Natural killer cell (primary cell): ENCODE results near the gene ZNF205. TPM values are rescaled to one million over a fixed set of nuclear protein-coding genes. Genes with fewer than 3 reads are reported as not detected.
A peak's percentile ranks its signal among the peaks of the same experiment; 100 is the strongest.

ENCODE experiments used
- ATAC-seq, 3 donors: fragments of 150-1000 bp in 2 of 3; fragments of 200-7000 bp in 1 of 3; cut with Tn5 transposase; 1 replicate in 1 of 3; 2 replicates in 2 of 3; pipeline ENCODE4 v1.10.0; 2021; ENCODE audit warnings: mild to moderate bottlenecking in 2 of 3, moderate library complexity in 2 of 3
- DNase-seq, 2 donors: peaks; one replicate each; pipeline versions ENCODE4 v3.0.0 to v3.0.0-alpha.2; 2013 to 2021; ENCODE audit warnings: mixed read lengths in 1 of 2
- H3K27ac ChIP-seq: one replicate; pipeline ENCODE4 v1.5.1; 2013; ENCODE audit warnings: mild to moderate bottlenecking, low read length
- H3K27me3 ChIP-seq: one replicate; pipeline ENCODE4 v1.6.1; 2013; ENCODE audit warnings: low read length; ENCODE audit not compliant: control insufficient read depth, insufficient read depth
- H3K36me3 ChIP-seq: one replicate; pipeline ENCODE4 v1.6.1; 2013; ENCODE audit warnings: low read length; ENCODE audit not compliant: control insufficient read depth, insufficient read depth
- H3K4me1 ChIP-seq: one replicate; pipeline ENCODE4 v1.6.1; 2013; ENCODE audit warnings: low read length; ENCODE audit not compliant: control insufficient read depth, insufficient read depth
- H3K4me3 ChIP-seq: one replicate; pipeline ENCODE4 v1.5.1; 2013; ENCODE audit warnings: low read length
- H3K9me3 ChIP-seq: one replicate; pipeline ENCODE4 v1.6.1; 2013; ENCODE audit warnings: low read length; ENCODE audit not compliant: control insufficient read depth, insufficient read depth
- H3K27ac Mint-ChIP-seq, 2 donors: one replicate each; pipeline ENCODE4 v1.8.0; 2022; ENCODE audit warnings: mild to moderate bottlenecking in 2 of 2, mixed read lengths in 2 of 2, moderate library complexity in 1 of 2
- H3K27me3 Mint-ChIP-seq, 2 donors: one replicate each; pipeline ENCODE4 v1.8.0; 2022; ENCODE audit warnings: low read depth in 2 of 2, mixed read lengths in 2 of 2
- H3K36me3 Mint-ChIP-seq: one replicate; pipeline ENCODE4 v1.8.0; 2022; ENCODE audit warnings: mixed read lengths
- H3K4me1 Mint-ChIP-seq, 2 donors: one replicate each; pipeline ENCODE4 v1.8.0; 2022; ENCODE audit warnings: mixed read lengths in 2 of 2
- H3K4me3 Mint-ChIP-seq: one replicate; pipeline ENCODE4 v1.8.0; 2022; ENCODE audit warnings: mild to moderate bottlenecking, moderate library complexity, mixed read lengths
- H3K9me3 Mint-ChIP-seq, 2 donors: one replicate each; pipeline ENCODE4 v1.8.0; 2022; ENCODE audit warnings: mixed read lengths in 2 of 2
- CTCF ChIP-seq: fragments of 200-600 bp; IDR thresholded peaks from one replicate; pipeline ENCODE4 v1.8.0; 2022; ENCODE audit warnings: antibody characterized with exemption
- WGBS: methylation state at CpG from one replicate; pipeline ENCODE4 v1.1.7; 2013; ENCODE audit warnings: missing lambda C conversion rate; ENCODE audit not compliant: insufficient coverage; 5-methylcytosine and 5-hydroxymethylcytosine counted together
- intact Hi-C: fragments of 100-400 bp; cut with micrococcal nuclease; formaldehyde crosslinking; loops from one replicate; pipeline ENCODE4 v1.14.2; 2022
- total RNA-seq, 4 donors: library from RNA; stranded (reverse); fragments of 120-200 nt in 1 of 4; gene quantifications; one replicate each; pipeline versions ENCODE4 v1.2.3 to v1.2.4, GENCODE V29; 2013 to 2022

Gene ZNF205
- total RNA-seq, 3 donors from 2014 or later (not counting 1 experiment from before 2014, with no cell fraction given): 0.16 TPM; not detected in 2

DNA sequence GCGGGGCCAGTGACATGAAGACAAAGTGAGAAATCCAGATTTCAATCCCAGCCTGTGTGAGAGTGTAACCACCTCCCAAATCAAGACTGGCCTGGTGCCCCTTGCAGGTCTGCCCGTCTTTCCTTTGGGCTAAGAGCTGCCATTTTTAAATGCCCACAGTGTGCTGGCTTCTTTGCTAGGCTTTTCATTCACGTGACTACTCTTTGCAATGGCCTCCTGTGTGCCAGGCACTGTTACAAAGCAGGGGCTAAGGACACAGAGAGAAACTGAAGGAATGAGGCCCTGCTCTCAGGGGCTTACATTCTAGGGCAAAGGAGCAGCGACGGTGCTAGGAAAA is 13.0 kb upstream of the ZNF205 start:
- no peak for ATAC-seq
- TF ChIP-seq CTCF: no peak
- no peaks in the 10 kb centered on the region for H3K27me3 Mint-ChIP-seq
- 96% methylated on average over 5 of the region's 5 CpGs for WGBS
- peaks cover 50% of the 10 kb centered on the region for H3K4me1 ChIP-seq
- H3K36me3 ChIP-seq: no peaks in the 10 kb centered on the region
- H3K4me3 ChIP-seq: no peak overlapping the region
- no peak for DNase-seq
- H3K27ac ChIP-seq: no peak overlapping the region
- H3K4me3 Mint-ChIP-seq: no peak overlapping the region
- H3K36me3 Mint-ChIP-seq: no peaks in the 10 kb centered on the region
- H3K27me3 ChIP-seq: no peaks in the 10 kb centered on the region
- intact Hi-C loops: loop anchor here (5.0 kb wide), 1 partner anchor 42 kb away; no protein-coding TSS in a partner anchor
- H3K9me3 ChIP-seq: no peaks in the 10 kb centered on the region
- H3K4me1 Mint-ChIP-seq: peaks cover 26 to 47% of the 10 kb centered on the region in 2 donors
- no peaks in the 10 kb centered on the region for H3K9me3 Mint-ChIP-seq
- H3K27ac Mint-ChIP-seq: peak overlapping the region; percentile 38 to 72

DNA sequence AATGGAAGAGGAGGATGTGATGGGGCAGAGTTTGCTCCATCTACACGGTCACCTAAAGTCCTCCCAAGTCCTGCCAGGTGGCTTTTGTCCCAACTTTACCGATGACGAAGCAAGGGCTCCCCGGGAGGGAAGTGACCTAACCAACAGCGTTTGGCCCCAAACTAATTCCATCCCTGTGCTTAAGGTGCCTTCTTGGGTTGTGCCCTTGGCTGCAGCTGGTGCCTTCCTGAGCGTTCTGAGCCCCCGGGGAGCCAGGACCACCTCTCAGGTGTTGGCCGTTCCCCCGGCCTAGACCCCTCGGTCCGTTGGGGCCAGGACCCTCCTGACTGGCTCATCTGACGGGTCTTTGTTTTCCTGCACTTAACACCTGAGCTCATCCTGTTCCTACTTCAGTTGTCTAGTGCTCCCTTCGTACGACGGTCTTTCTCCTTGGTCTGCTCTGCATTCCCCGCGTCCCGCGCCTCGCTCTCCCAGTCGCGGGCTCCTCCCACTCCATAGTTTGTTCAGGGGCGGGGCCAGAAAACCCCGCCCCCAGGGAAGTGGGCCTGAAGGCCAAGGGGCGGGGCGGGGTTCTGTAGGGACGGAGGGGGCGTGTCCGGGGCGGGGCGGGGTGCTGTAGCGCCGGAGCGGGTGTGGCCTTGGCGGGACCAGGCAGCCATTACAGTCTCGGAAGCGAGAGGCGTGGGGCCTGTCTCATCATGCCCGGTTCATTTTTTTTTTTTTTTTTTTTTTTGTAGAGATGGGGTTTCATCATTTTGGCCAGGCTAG is 12.5 kb upstream of the ZNF205 start:
- DNase-seq: peak; percentile 71 to 94
- intact Hi-C loops: loop anchor here (5.0 kb wide), 1 partner anchor 43 kb away; no protein-coding TSS in a partner anchor
- no peak overlapping the region for H3K27ac ChIP-seq
- H3K9me3 ChIP-seq: no peaks in the 10 kb centered on the region
- peaks cover 21 to 41% of the 10 kb centered on the region in 2 donors for H3K4me1 Mint-ChIP-seq
- 9% methylated on average over 39 of the region's 39 CpGs for WGBS
- no peaks in the 10 kb centered on the region for H3K36me3 Mint-ChIP-seq
- no peaks in the 10 kb centered on the region for H3K27me3 Mint-ChIP-seq
- peak overlapping the region; percentile 72 to 89 for H3K27ac Mint-ChIP-seq
- peak overlapping the region; percentile 21 for H3K4me3 ChIP-seq
- peak overlapping the region; percentile 82 for H3K4me3 Mint-ChIP-seq
- no peaks in the 10 kb centered on the region for H3K27me3 ChIP-seq
- H3K4me1 ChIP-seq: peaks cover 47% of the 10 kb centered on the region
- peak; percentile 81 to 92 (median 85) for ATAC-seq
- no peak for TF ChIP-seq CTCF
- H3K36me3 ChIP-seq: no peaks in the 10 kb centered on the region
- H3K9me3 Mint-ChIP-seq: no peaks in the 10 kb centered on the region

DNA sequence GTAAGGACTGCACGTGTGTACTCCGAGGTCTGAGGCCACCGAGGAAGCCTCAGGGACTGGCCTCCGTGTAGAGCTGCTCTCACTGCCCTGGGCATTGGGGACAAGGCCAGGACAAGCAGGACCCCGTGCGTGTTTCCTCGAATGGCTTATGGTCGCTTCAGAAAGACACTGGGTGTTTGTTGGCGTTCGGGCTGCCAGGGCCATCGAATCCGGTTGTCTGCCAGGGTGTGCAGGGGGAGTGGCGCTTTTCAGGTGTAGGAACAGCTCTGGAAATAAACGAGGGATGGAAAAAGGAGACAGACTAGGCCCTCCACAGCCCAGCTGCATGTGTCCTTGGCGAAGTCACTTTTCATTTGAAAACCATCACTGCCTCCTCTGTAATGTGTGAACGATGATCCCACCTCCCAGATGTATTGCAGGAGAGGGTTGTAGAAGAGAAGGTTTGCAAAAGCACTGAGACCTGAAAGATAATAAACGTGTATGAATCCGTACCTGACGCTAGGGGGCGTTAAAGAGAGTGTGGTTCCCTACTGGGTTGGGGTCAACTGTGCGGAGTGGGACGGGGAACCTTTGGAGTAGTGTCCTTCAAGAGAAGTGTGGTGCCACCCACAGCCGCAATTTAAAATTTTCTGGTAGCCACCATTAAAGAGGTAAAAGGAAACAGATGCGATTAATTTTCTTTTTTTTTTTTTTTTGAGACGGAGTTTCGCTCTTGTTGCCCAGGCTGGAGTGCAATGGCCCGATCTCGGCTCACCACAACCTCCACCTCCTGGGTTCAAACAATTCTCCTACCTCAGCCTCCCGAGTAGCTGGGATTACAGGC is 11.2 kb upstream of the ZNF205 start:
- no peaks in the 10 kb centered on the region for H3K9me3 ChIP-seq
- WGBS: 66% methylated on average over 21 of the region's 29 CpGs
- H3K36me3 ChIP-seq: no peaks in the 10 kb centered on the region
- DNase-seq (peak in 1 of 2 donors; percentile 86), ATAC-seq (peak; percentile 23 to 43 (median 27))
- no peak overlapping the region for H3K4me3 ChIP-seq
- Mint-ChIP-seq H3K4me1 (peaks cover 30 to 39% of the 10 kb centered on the region in 2 donors), H3K27me3 (no peaks in the 10 kb centered on the region), H3K4me3 (peak overlapping the region; percentile 85), H3K27ac (peak overlapping the region; percentile 77 to 89), H3K9me3 (no peaks in the 10 kb centered on the region), H3K36me3 (no peaks in the 10 kb centered on the region)
- intact Hi-C loops: no loop called here
- H3K4me1 ChIP-seq: peaks cover 47% of the 10 kb centered on the region
- no peak overlapping the region for H3K27ac ChIP-seq
- no peaks in the 10 kb centered on the region for H3K27me3 ChIP-seq
- peak; percentile 85 for TF ChIP-seq CTCF
